GM12892 (cell line): Measurements from ENCODE around the gene NCOA1. TPM values are rescaled to one million over a fixed set of nuclear protein-coding genes. Genes with fewer than 3 reads are reported as not detected.

Source experiments
- DNase-seq: peaks from one replicate; pipeline ENCODE4 v3.0.0; 2011; ENCODE audit not compliant: insufficient read length
- FAIRE-seq: peaks from 2 replicates; lab custom pipeline; 2011; peaks lifted over from hg19 to GRCh38; lab: Jason Lieb, UNC
- POLR2A ChIP-seq: IDR thresholded peaks from 2 replicates; pipeline ENCODE4 v1.6.1; 2011; ENCODE audit warnings: low read depth, low read length, control low read depth
- POLR2AphosphoS5 ChIP-seq: IDR thresholded peaks from 2 replicates; pipeline ENCODE4 v1.6.1; 2011; ENCODE audit warnings: low read depth, low read length, control low read depth
- TAF1 ChIP-seq: IDR thresholded peaks from 2 replicates; pipeline ENCODE4 v1.6.1; 2011; ENCODE audit warnings: low read depth, mild to moderate bottlenecking, control low read depth, low read length, borderline replicate concordance
- polyA plus RNA-seq: library from polyadenylated mRNA; unstranded; fragments of >200 nt; gene quantifications from one replicate; pipeline ENCODE4 v1.2.1, GENCODE V29; 2012; ENCODE audit warnings: missing spikeins, inconsistent platforms; ENCODE audit not compliant: missing spikeins

NCOA1 gene
- polyA plus RNA-seq, result 10.8 TPM

- TF ChIP-seq POLR2A (peak; percentile 77), TAF1 (0 out of 2 replicates have a peak, but pooled peaks have one; percentile 11), POLR2AphosphoS5 (no peak)
- DNase-seq (peak; percentile 75), FAIRE-seq (peak; percentile 87)
Measured at GRCh38 chr2:24490690-24491541, at the start of gene NCOA1. Gene NCOA1 (plus strand): TSS chr2:24491254. CDS start chr2:24658678, 167,424 bp downstream.

- FAIRE-seq (no peak), DNase-seq (no peak)
- TF ChIP-seq POLR2AphosphoS5, result no peak
- TF ChIP-seq TAF1, result no peak
- no peak for TF ChIP-seq POLR2A
Measured at GRCh38 chr2:24448797-24449196, 42.3 kb upstream of the NCOA1 start.

- no peak for FAIRE-seq
Measured at GRCh38 chr2:24449344-24449743, 41.7 kb upstream of the NCOA1 start.

GRCh38 chr2:24451805-24452501 is 39.1 kb upstream of the NCOA1 start:
- FAIRE-seq (no peak), DNase-seq (no peak)
- TF ChIP-seq POLR2A (no peak), TAF1 (no peak), POLR2AphosphoS5 (no peak)

More at GRCh38 chr2:24449344-24449743, 41.7 kb upstream of the NCOA1 start:
- DNase-seq, result no peak
- no peak for TF ChIP-seq POLR2A
- TF ChIP-seq POLR2AphosphoS5, result no peak
- TF ChIP-seq TAF1, result no peak

GRCh38 chr2:24452502-24452885 is 38.6 kb upstream of the NCOA1 start:
- TF ChIP-seq POLR2AphosphoS5, result no peak
- FAIRE-seq, result no peak

GRCh38 chr2:24453379-24454073 is 37.5 kb upstream of the NCOA1 start:
- DNase-seq, result no peak
- FAIRE-seq, result no peak
- TF ChIP-seq POLR2A, result no peak
- no peak for TF ChIP-seq POLR2AphosphoS5
- no peak for TF ChIP-seq TAF1

More at GRCh38 chr2:24452502-24452885, 38.6 kb upstream of the NCOA1 start:
- DNase-seq, result no peak

GRCh38 chr2:24454294-24454693 is 36.8 kb upstream of the NCOA1 start:
- TF ChIP-seq POLR2A (no peak), POLR2AphosphoS5 (no peak), TAF1 (no peak)
- no peak for DNase-seq
- FAIRE-seq, result no peak

- FAIRE-seq, result no peak
- TF ChIP-seq TAF1, result no peak
- no peak for TF ChIP-seq POLR2A
- TF ChIP-seq POLR2AphosphoS5, result no peak
- no peak for DNase-seq
Measured at GRCh38 chr2:24456599-24457556, 34.2 kb upstream of the NCOA1 start.

- FAIRE-seq (no peak), DNase-seq (no peak)
- TF ChIP-seq TAF1 (no peak), POLR2AphosphoS5 (no peak), POLR2A (no peak)
Measured at GRCh38 chr2:24457696-24458386, 33.2 kb upstream of the NCOA1 start.
